Ovary (tissue), 3 donors: Measurements from ENCODE around the gene BLOC1S5.

ENCODE experiments used
- EP300 ChIP-seq: sonication (generic); formaldehyde crosslinking; IDR thresholded peaks from one replicate; pipeline ENCODE4 v1.6.1; 2017; ENCODE audit warnings: antibody characterized with exemption
- POLR2A ChIP-seq: fragments of 450-650 bp; IDR thresholded peaks from one replicate; pipeline ENCODE4 v1.6.1; 2017; ENCODE audit warnings: antibody characterized with exemption, mild to moderate bottlenecking, moderate library complexity
- TF ChIP-seq, protein P1 (sequence below), 3 donors: fragments of 450-650 bp in 2 of 3; fragments of 200-600 bp in 1 of 3; IDR thresholded peaks; one replicate each; pipeline versions ENCODE4 v1.5.1 to v1.8.0; 2016 to 2022; ENCODE audit warnings: antibody characterized with exemption in 3 of 3, mild to moderate bottlenecking in 1 of 3
- donor health status: DM: no; HTN: no; CAD: no.

DNA sequence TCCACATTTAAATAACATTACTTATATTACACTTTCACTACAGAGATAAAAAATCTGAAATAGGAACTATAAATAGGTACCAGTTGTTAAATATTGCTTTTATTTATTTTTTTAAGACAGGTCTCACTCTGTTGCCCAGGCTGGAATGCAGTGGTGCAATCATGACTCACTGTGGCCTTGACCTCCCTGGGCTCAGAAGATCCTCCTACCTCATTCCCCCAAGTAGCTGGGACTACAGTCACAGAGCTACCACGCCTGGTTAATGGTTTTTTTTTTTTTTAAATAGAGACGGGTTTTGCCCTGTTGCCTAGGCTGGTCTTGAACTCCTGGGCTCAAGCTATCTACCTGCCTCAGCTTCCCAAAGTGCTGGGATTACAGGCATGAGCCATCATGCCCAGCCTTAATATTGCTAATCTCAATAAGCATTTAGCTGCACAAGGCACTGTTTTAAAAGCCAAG is 20.9 kb upstream of the BLOC1S5 start:
- TF ChIP-seq, protein P1, sequence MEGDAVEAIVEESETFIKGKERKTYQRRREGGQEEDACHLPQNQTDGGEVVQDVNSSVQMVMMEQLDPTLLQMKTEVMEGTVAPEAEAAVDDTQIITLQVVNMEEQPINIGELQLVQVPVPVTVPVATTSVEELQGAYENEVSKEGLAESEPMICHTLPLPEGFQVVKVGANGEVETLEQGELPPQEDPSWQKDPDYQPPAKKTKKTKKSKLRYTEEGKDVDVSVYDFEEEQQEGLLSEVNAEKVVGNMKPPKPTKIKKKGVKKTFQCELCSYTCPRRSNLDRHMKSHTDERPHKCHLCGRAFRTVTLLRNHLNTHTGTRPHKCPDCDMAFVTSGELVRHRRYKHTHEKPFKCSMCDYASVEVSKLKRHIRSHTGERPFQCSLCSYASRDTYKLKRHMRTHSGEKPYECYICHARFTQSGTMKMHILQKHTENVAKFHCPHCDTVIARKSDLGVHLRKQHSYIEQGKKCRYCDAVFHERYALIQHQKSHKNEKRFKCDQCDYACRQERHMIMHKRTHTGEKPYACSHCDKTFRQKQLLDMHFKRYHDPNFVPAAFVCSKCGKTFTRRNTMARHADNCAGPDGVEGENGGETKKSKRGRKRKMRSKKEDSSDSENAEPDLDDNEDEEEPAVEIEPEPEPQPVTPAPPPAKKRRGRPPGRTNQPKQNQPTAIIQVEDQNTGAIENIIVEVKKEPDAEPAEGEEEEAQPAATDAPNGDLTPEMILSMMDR (IDR thresholded peaks at IDR 0.05), result no peak
- no peak for TF ChIP-seq POLR2A
- TF ChIP-seq EP300, result no peak
